CD4-positive, alpha-beta T cell treated with Interleukin-6 at 100 ng/mL for 8 hours (primary cell): ENCODE results near the gene SORCS3.

Experiments
- DNase-seq: peaks from one replicate; pipeline ENCODE4 v3.0.0-alpha.2; 2020; ENCODE audit warnings: mixed read lengths, low spot score

The SORCS3 gene

DNA sequence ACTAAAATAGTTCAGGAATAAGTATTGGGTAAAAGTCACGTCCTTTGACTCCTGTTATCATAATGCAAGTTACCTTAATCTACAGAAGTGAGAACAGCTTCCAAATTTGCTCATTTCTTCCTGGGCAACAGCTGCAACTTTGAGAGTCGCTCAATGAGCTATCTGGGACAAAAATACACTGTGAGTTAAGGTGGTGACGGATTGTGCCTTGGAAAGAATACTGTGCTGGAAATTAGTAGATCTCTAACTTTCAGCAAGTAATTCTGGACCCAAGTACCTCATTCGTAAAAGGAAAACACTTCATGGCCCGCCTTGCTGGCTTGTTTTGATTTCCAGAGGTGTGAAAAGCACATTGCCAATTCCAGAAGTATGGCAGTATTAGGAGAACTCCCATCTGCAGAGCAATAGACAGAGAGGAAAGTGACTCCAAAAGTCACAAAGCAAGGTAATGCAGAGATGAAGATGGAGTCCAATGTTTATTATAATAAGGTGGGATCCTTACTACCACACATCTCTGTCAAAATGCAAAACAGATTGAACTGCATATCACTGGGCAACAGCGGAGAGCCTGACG lies 626.0 kb downstream of the SORCS3 start:
- DNase-seq: no peak

DNA sequence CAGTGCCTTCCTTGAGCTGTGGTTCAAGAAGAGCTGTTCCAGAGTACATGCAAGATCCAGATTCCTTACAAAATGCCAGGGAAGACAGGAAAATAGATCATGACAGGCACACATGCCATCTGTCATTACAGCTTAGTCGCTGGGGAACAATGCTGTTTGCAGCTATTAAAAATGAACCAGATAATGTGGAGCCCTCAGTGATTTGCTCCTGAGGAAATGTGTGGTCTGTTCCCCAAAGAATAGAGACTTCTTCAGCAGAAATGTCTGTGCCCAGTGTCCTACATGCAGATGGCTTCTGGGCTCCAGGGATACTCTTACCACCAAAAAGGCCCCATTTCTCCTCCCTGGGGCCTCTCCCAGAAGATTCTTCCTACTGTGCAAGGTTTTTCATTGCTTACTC lies 627.9 kb downstream of the SORCS3 start:
- no peak for DNase-seq

DNA sequence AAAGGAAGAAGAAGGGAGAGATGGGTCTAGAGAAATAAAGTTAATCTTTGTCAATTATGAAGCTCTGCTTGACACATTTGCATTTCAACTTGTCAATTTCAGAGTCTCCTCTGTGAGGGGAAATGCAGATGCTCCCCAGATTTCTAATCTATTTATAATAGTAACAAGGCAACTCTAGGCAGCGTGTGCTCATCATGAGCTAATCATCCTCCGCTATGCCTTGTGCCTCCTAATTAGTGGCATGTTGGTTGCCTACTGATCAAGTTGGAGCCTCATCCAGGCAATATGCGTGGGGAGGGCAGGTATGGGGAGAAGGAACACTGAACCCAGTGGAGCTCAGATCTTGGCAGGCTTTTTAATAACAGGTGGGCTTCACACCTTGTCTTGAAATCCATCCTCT lies 628.6 kb downstream of the SORCS3 start:
- no peak for DNase-seq

DNA sequence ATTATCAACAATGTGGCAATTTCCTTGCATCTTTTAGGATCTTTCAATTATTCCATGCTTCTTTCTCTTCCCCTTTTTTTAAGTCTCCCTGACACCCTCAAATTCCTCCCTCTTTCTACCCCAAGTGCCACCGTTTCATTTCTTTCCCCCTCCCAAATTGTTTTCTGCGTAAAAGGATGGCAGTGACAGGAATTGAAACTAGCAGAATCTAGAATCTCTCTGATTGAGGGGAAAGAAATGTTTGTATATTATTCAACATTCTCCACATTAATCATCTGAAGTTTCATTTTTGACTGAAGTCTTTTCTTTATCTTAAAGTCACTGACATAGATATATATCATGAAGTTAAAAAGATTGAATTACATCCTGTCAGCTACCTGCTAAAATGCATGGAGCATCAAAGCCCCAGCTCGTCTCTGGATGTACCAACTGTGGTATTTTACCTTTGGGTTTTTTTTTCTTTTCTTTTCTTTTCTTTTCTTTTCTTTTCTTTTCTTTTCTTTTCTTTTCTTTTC lies 633.5 kb downstream of the SORCS3 start:
- DNase-seq: no peak

DNA sequence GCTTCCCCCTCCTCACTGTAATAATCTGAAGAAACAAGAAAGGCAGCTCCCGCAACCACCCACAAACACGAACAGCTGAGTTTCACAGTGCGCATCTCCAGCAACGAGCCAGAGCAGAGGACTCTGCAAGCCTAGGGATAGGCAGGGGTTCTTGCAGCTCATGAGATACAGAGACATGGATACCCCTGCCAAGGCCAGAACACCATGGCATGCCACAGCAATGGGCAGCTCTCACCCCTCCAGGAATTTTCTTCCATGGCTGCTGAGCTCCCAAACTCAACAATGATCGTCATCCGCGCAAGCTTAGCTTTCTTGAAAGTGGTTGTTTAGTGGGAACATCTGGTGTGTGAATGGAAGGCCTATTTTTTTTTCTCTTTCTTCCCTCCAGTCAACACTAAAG lies 637.3 kb downstream of the SORCS3 start:
- no peak for DNase-seq

DNA sequence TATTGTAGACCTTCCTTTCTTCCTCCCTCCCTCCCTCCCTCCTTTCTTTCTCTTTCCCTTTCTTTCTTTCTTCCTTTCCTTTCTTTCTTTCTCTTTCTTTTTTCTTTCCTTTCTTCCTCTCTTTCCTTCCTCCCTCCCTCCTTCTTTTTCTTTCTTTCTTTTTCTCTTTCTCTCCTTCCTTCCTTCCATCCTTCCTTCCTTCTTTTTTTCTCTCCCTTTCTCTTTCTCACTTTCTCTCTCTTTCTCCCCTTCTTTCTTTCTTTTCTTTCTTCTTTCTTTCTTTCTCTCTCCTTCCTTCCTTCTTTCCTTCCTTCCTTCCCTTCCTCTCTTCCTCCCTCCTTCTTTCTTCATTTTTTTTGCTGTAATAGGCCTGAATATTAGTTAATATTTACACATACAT lies 638.0 kb downstream of the SORCS3 start:
- DNase-seq: no peak

DNA sequence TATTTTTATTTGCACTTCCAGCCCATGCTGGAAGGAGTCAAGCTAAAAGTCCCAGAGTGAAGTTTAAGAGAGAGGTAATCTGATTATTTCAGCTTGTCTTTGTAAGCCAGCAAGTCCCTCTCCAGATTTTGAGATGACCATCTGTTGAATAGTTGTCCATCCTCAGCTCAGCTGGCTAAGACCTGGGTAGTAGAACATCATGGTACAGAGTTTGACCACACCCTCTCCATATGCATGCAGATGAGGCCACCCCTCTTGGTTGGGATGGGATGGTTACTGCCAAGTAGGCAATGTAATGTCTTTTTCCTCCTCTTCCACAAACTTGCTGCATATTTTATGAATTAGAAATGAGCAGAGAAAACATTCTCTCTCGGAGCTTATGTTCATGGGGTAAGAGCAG lies 639.8 kb downstream of the SORCS3 start:
- DNase-seq: no peak

DNA sequence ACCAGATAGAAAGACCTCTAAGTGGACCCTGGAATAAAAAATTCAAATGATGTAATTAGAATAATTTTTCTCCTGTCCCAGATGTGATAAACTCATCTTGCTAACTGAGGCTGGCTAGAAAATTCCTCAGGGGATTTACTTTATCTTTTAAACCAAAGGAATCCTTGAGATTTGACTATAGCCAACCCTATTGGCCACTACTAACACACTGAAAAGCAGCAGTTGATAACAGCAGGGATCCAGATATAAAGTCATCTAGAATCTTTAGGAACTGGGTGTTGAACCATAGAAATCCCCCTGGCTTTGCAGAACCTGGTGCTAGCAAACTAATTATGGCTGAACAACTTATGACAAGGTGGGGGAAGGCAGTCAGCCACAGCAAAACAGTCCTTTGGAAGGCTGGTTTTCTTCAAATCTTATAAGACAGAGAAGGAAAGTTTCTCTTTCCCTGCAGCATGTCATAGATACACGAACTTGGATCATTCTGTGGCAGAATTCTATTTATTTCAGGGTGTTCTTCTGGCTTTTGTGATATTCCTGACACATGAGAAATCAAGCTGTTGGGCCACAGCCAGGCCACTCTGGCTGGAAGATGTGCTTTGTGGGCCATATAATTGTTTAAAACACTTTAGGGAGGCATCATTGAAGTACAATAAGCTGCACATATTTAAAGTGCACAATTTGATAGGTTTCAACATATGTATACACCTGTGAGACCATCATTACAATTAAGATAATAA lies 643.6 kb downstream of the SORCS3 start:
- DNase-seq: no peak

DNA sequence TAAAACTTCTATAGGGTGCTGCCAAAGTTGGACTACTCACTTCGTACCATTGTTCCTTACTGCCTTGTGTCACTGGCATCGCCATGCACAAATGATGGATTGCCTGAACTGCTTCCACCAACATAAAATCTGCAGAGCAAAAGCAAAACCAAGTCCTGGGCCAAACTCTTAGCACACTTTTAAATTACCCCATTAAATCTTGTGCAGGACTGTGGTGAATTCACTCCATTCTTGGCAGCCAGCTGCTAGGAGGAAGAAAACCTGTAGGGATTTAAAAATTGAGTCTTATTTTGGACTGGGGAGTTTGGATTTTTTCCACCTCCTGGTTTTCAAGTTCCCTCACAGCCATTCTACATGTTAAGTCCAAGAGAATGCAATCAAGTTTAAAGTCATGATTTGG lies 646.9 kb downstream of the SORCS3 start:
- DNase-seq: no peak

DNA sequence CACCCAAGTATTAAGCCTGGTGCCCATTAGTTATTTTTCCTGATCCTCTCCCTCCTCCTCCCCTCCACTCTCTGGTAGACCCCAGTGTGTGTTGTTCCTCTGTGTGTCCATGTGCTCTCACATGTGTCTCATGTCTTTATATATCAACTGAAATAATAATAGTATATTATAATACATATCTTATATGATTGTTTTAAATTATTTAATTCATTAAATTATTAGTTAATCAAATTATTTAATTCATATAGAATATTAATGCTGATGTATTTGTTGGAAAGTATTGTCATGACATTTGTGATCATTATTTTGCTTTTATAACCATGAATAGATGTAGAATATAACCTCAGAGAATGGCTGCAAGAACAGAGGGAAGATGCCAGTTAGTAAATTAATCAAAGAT lies 647.5 kb downstream of the SORCS3 start:
- no peak for DNase-seq

DNA sequence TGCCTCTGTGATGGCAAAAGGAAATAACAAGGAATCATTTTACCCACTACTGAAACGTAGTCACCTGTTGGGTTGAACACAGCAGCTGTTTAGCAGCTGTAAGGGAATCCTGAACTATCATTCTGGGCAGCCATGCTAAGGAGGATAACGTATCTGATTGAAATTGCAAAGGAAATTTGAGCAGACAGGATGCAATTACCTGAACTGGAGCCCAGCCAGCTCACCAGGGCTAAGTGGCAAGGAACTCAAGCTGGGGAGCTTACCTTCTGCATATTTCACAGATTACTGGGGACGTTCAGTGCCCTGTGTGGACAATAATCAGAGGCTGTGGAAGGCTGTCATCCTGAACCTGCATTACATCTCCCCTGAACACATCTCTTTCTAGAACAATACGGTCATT lies 650.5 kb downstream of the SORCS3 start:
- no peak for DNase-seq

DNA sequence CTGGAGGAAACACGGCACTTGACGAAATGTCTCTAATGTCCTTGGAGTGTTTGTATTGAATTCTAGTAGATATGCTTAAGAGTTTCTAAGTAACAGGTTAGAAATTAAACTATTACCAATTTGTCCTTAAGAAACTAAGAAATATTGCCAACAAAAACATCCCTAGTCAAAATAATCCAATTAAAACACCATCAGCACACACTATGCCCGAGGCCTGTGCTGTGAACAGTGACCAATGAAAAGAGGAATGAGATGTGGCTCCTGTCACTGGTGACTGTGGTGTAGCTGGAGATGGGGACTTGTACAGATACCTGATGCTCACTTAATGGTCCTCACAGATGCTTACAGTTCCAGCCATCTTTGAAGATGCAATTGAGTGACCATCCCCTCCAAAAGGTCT lies 651.1 kb downstream of the SORCS3 start:
- no peak for DNase-seq
